ENCODE results near the gene RECK.
"Not testable (repeated sequence)": the region's sequence is repeated elsewhere in the genome, so short reads cannot be mapped to it uniquely, and the experiment has no call there.

RECK gene

DNA sequence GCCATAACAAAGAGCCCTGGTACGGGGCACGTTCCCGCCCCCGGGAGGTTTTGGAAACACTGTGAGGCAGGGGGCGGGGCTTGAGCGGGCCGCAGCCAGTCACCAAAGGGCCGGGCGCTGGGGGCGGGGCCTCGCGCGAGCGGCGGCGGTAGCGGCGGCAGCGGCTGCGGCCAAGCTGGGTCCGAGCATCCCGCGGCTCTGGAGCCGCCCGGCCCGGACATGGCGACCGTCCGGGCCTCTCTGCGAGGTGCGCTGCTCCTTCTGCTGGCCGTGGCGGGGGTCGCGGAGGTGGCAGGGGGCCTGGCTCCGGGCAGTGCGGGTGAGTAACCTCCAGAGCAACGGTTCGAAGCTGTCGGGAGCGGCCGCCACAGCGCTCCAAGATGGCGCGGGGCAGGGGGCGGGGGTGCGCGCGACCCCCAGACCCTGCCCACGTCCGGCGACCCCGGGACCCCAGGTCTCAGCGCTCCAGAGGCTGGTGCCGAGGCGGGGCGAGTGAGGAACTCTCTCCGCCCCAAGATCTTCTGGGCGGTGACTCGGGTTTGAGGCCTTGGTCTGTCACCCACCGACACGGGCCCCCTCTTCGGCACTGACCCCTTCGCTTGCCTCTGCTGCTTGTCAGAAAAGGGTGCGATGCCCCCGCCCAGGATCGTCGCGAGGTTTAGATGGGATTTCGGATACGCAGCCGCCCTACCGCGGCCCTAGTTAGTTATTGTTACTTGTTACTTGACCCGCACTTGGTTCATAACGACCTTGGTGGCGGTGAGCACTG lies at the start of gene RECK:
Gene RECK (plus strand): TSS at position 134 of the 769 bp plus-strand sequence. CDS start 86 bp downstream, at position 220.
- peak; percentile 76 for DNase-seq (ENCODE audit: low read depth)

DNA sequence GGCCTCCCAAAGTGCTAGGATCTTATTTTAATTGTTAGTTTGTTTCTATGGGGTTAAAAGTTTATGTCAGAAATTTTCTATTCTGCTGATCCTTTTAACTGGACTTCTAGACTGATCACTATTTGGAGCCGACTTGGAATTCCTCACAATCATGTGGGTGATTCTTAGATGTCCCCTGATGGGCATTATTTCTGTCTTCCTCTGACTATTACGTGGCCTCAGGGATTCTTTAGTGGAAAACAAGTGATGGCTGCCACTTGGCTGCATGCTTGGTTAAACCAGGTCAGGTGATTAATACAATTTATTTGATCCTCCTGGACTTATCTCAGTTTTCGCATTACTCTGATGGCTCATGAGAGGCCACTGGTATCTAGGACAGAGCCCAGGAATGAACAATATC lies 46.6 kb upstream of the RECK start:
- no peak for DNase-seq (ENCODE audit: low read depth)
- H3K4me3 ChIP-seq (ENCODE audit: low read depth, low read length) = no peak overlapping the region
- no peak for TF ChIP-seq CTCF (IDR thresholded peaks at IDR 0.05; ENCODE audit: insufficient read depth, low read depth, low read length, missing control alignments)

More for the DNA sequence above, at the start of gene RECK:
- H3K4me3 ChIP-seq (ENCODE audit: low read depth, low read length) = peak within 1 kb of the TSS; percentile 69
- TF ChIP-seq CTCF (IDR thresholded peaks at IDR 0.05; ENCODE audit: insufficient read depth, low read depth, low read length, missing control alignments) = no peak

DNA sequence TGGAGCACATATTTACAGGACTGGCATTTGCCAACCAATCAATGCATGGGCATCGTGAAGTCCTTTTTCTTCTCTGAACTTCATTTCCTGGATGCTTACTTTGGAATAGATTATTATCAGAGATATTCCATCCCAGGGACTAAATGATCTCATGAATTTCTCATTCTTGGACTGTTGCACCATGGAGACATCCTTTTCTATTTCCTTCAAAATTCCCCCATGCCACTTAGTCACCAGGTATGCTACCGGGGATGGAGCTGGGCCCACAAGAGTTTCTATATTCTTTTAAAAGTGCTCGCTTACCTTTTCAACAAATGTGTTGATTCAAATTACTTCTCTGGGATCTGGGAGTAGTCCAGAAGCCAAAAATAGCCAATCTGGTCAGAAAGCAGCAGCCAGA lies 43.6 kb upstream of the RECK start:
- not testable (repeated sequence) for H3K4me3 ChIP-seq (ENCODE audit: low read depth, low read length); DNase-seq (ENCODE audit: low read depth)

DNA sequence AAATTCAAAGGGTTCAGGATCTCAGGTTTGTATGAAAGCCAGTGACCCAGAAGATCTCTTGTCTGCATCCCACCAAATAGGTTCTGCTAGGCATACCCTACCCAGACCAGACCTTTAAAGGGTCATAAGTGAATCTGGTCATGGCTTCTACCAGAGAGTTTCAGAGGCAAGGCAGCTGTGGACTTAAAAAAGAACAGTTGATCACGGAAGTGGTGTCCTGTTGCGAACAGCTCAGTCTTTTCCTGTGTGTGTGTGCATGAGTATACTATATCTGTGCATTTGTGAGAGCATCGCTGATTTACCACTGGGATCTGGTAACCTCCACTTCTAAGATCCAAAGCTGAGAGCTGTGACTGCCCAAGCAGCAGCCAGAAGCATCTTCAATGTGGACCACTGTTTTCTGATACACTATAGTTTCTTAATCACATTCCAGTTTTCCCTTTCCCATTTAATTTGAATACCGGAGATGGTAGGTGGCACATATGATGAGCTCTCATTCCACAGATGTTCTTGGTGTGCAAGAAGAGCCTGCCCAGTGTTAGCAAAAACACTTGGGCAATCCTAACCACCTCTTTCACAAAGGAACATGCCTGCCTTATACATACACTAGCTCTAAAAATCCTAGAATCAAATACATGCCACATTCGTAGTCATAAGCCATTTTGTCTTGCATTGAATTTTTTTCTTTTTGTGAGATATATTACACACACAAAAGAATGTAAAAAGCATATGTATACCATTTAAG lies 42.6 kb upstream of the RECK start:
- no peak for DNase-seq (ENCODE audit: low read depth)
- TF ChIP-seq CTCF (IDR thresholded peaks at IDR 0.05; ENCODE audit: insufficient read depth, low read depth, low read length, missing control alignments) = no peak
- no peak overlapping the region for H3K4me3 ChIP-seq (ENCODE audit: low read depth, low read length)

GRCh38 chr9:35994959-35995358 lies 41.8 kb upstream of the RECK start:
- no peak overlapping the region for H3K4me3 ChIP-seq (ENCODE audit: low read depth, low read length)
- DNase-seq (ENCODE audit: low read depth) = no peak
- no peak for TF ChIP-seq CTCF (IDR thresholded peaks at IDR 0.05; ENCODE audit: insufficient read depth, low read depth, low read length, missing control alignments)

- TF ChIP-seq CTCF (IDR thresholded peaks at IDR 0.05; ENCODE audit: insufficient read depth, low read depth, low read length, missing control alignments) = no peak
- H3K4me3 ChIP-seq (ENCODE audit: low read depth, low read length) = no peak overlapping the region
- no peak for DNase-seq (ENCODE audit: low read depth)
Observed at GRCh38 chr9:35996358-35996970, 40.2 kb upstream of the RECK start.

GRCh38 chr9:35997016-35997415 lies 39.7 kb upstream of the RECK start:
- not testable (repeated sequence) for DNase-seq (ENCODE audit: low read depth); H3K4me3 ChIP-seq (ENCODE audit: low read depth, low read length)
